GM12892 (cell line): ENCODE results near the gene CHL1.

Experiments used
- POLR2A ChIP-seq: IDR thresholded peaks from 2 replicates; pipeline ENCODE4 v1.6.1; 2011; ENCODE audit warnings: low read depth, low read length, control low read depth
- POLR2AphosphoS5 ChIP-seq: IDR thresholded peaks from 2 replicates; pipeline ENCODE4 v1.6.1; 2011; ENCODE audit warnings: low read depth, low read length, control low read depth
- TAF1 ChIP-seq: IDR thresholded peaks from 2 replicates; pipeline ENCODE4 v1.6.1; 2011; ENCODE audit warnings: low read depth, mild to moderate bottlenecking, control low read depth, low read length, borderline replicate concordance

GRCh38 chr3:330494-331115 lies 134.0 kb downstream of the CHL1 start:
- TF ChIP-seq POLR2A (no peak), POLR2AphosphoS5 (no peak), TAF1 (no peak)
